IMR-90 (cell line): ENCODE data around the gene FAM229A. TPM values are rescaled to one million over a fixed set of nuclear protein-coding genes. Genes with fewer than 3 reads are reported as not detected.

Source experiments
- ATAC-seq: fragments of 200-7000 bp; cut with Tn5 transposase; 2 replicates; pipeline ENCODE4 v1.9.1; 2020; ENCODE audit warnings: low read depth, mild to moderate bottlenecking, moderate library complexity
- BruUV-seq: library from RNA; stranded (reverse); fragments of 400-500 nt; replicated peaks from 2 replicates; lab custom pipeline; 2021; lab: Mats Ljungman, UMichigan
- CTCF ChIA-PET: fragments of 300-600 bp; formaldehyde crosslinking; extraction: SDS; loops from one replicate; lab custom pipeline; 2021; ENCODE audit warnings: antibody characterized with exemption; lab: Yijun Ruan, JAX
- POLR2A ChIA-PET: fragments of 300-600 bp; sonication (Branson Sonifier 250); formaldehyde crosslinking; loops from one replicate; lab custom pipeline; 2022; ENCODE audit warnings: antibody characterized with exemption; ENCODE audit not compliant: unreplicated experiment; lab: Charles Lee
- DNase-seq: peaks from one replicate; pipeline ENCODE4 v3.0.0; 2013
- H2AFZ ChIP-seq: replicated peaks from 2 replicates; pipeline ENCODE3; 2013; ENCODE audit warnings: low read length, mild to moderate bottlenecking; ENCODE audit not compliant: poor library complexity
- H2AK5ac ChIP-seq: 2 replicates; pipeline ENCODE4 v1.6.1; 2013; ENCODE audit warnings: low read depth, low read length, inconsistent platforms
- H2AK9ac ChIP-seq: replicated peaks from 2 replicates; pipeline ENCODE3; 2013; ENCODE audit warnings: mild to moderate bottlenecking, low read depth, low read length, moderate library complexity; ENCODE audit not compliant: poor library complexity
- H2BK120ac ChIP-seq: 2 replicates; pipeline ENCODE4 v1.6.1; 2013; ENCODE audit warnings: low read depth, low read length, inconsistent platforms
- H2BK15ac ChIP-seq: 3 replicates; pipeline ENCODE4 v1.6.1; 2013; ENCODE audit warnings: low read depth, low read length, inconsistent platforms
- H2BK20ac ChIP-seq: 2 replicates; pipeline ENCODE4 v1.6.1; 2013; ENCODE audit warnings: low read depth, mild to moderate bottlenecking, inconsistent platforms, low read length, moderate library complexity
- H2BK5ac ChIP-seq: 2 replicates; pipeline ENCODE4 v1.6.1; 2013; ENCODE audit warnings: mild to moderate bottlenecking, low read depth, low read length, inconsistent platforms; ENCODE audit not compliant: poor library complexity, severe bottlenecking
- H3K14ac ChIP-seq: replicated peaks from 2 replicates; pipeline ENCODE4 v1.6.1; 2013; ENCODE audit warnings: low read depth, low read length, inconsistent platforms
- H3K18ac ChIP-seq: 2 replicates; pipeline ENCODE4 v1.6.1; 2013; ENCODE audit warnings: low read depth, low read length, control low read depth
- H3K23ac ChIP-seq: 2 replicates; pipeline ENCODE4 v1.6.1; 2013; ENCODE audit warnings: low read depth, low read length, inconsistent platforms
- H3K27ac ChIP-seq: 2 replicates; pipeline ENCODE4 v1.5.1; 2013; ENCODE audit warnings: mild to moderate bottlenecking, control low read depth, low read length; ENCODE audit not compliant: insufficient read depth
- H3K27me3 ChIP-seq: 2 replicates; pipeline ENCODE4 v1.6.1; 2013; ENCODE audit warnings: low read length; ENCODE audit not compliant: control insufficient read depth, insufficient read depth
- H3K36me3 ChIP-seq: 2 replicates; pipeline ENCODE4 v1.6.1; 2013; ENCODE audit warnings: low read length, mixed read lengths; ENCODE audit not compliant: control insufficient read depth, insufficient read depth
- H3K4ac ChIP-seq: 2 replicates; pipeline ENCODE4 v1.6.1; 2013; ENCODE audit warnings: low read depth, low read length, inconsistent platforms
- H3K4me1 ChIP-seq: 2 replicates; pipeline ENCODE4 v1.6.1; 2013; ENCODE audit warnings: low read length, mixed read lengths; ENCODE audit not compliant: control insufficient read depth, insufficient read depth
- H3K4me2 ChIP-seq: 2 replicates; pipeline ENCODE4 v1.6.1; 2013; ENCODE audit warnings: low read depth, mild to moderate bottlenecking, control low read depth, low read length, moderate library complexity
- H3K4me3 ChIP-seq: 2 replicates; pipeline ENCODE4 v1.5.1; 2013; ENCODE audit warnings: low read depth, mild to moderate bottlenecking, control low read depth, low read length, moderate library complexity; ENCODE audit not compliant: insufficient read depth
- H3K56ac ChIP-seq: 2 replicates; pipeline ENCODE4 v1.6.1; 2013; ENCODE audit warnings: low read length, inconsistent platforms; ENCODE audit not compliant: insufficient read depth; ENCODE audit errors: extremely low read depth
- H3K79me1 ChIP-seq, 2 experiments: 2 replicates each; pipeline ENCODE4 v1.6.1; 2013; ENCODE audit warnings: low read length in 2 of 2, inconsistent platforms in 1 of 2, low read depth in 1 of 2
- H3K9ac ChIP-seq: 2 replicates; pipeline ENCODE4 v1.6.1; 2013; ENCODE audit warnings: low read depth, low read length, control low read depth
- H3K9me1 ChIP-seq: 2 replicates; pipeline ENCODE4 v1.6.1; 2013; ENCODE audit warnings: low read length, inconsistent platforms; ENCODE audit not compliant: insufficient read depth
- H3K9me3 ChIP-seq: 2 replicates; pipeline ENCODE4 v1.6.1; 2013; ENCODE audit warnings: low read length; ENCODE audit not compliant: control insufficient read depth, insufficient read depth
- H4K20me1 ChIP-seq: 2 replicates; pipeline ENCODE4 v1.6.1; 2013; ENCODE audit warnings: low read length, inconsistent platforms; ENCODE audit not compliant: insufficient read depth
- H4K5ac ChIP-seq: 2 replicates; pipeline ENCODE4 v1.6.1; 2013; ENCODE audit warnings: mild to moderate bottlenecking, low read depth, low read length, control low read depth
- H4K8ac ChIP-seq, 2 experiments: 2 replicates each; pipeline ENCODE4 v1.6.1; 2013; ENCODE audit warnings: low read depth in 2 of 2, low read length in 2 of 2, control low read depth in 1 of 2, inconsistent platforms in 1 of 2
- H4K91ac ChIP-seq: 2 replicates; pipeline ENCODE4 v1.6.1; 2013; ENCODE audit warnings: low read depth, low read length, inconsistent platforms; ENCODE audit not compliant: insufficient read depth
- BHLHE40 ChIP-seq: fragments of 150-350 bp; IDR thresholded peaks from 2 replicates; pipeline ENCODE4 v1.6.1; 2016; ENCODE audit warnings: mild to moderate bottlenecking, low read depth, low read length
- CEBPB ChIP-seq: IDR thresholded peaks from 2 replicates; pipeline ENCODE4 v1.6.1; 2012; ENCODE audit warnings: low read depth, low read length, improper control_type of control experiment
- CHD1 ChIP-seq: IDR thresholded peaks from 2 replicates; pipeline ENCODE4 v1.6.1; 2012; ENCODE audit warnings: low read depth, low read length, improper control_type of control experiment
- CTCF ChIP-seq: conservative IDR thresholded peaks from 2 replicates; pipeline ENCODE4 v1.5.1; 2012; ENCODE audit warnings: mild to moderate bottlenecking, low read depth, low read length, improper control_type of control experiment
- ELK1 ChIP-seq: fragments of 150-350 bp; IDR thresholded peaks from 2 replicates; pipeline ENCODE4 v1.6.1; 2016; ENCODE audit warnings: low read depth, mild to moderate bottlenecking, low read length, moderate library complexity, borderline replicate concordance
- FOS ChIP-seq: fragments of 150-350 bp; IDR thresholded peaks from 2 replicates; pipeline ENCODE4 v1.6.1; 2016; ENCODE audit warnings: low read depth, low read length
- MAFK ChIP-seq: IDR thresholded peaks from 2 replicates; pipeline ENCODE4 v1.6.1; 2012; ENCODE audit warnings: low read depth, low read length, improper control_type of control experiment
- MAZ ChIP-seq: IDR thresholded peaks from 2 replicates; pipeline ENCODE4 v1.6.1; 2012; ENCODE audit warnings: low read depth, mild to moderate bottlenecking, low read length, improper control_type of control experiment, moderate library complexity, borderline replicate concordance
- MXI1 ChIP-seq: IDR thresholded peaks from 2 replicates; pipeline ENCODE4 v1.6.1; 2012; ENCODE audit warnings: low read depth, mild to moderate bottlenecking, low read length, moderate library complexity, borderline replicate concordance
- NFE2L2 ChIP-seq: fragments of 150-350 bp; IDR thresholded peaks from 2 replicates; pipeline ENCODE4 v1.6.1; 2016; ENCODE audit warnings: low read depth, mild to moderate bottlenecking, low read length
- POLR2A ChIP-seq: IDR thresholded peaks from 2 replicates; pipeline ENCODE4 v1.6.1; 2012; ENCODE audit warnings: mild to moderate bottlenecking, low read depth, low read length
- RAD21 ChIP-seq: IDR thresholded peaks from 2 replicates; pipeline ENCODE4 v1.6.1; 2012; ENCODE audit warnings: low read length, improper control_type of control experiment
- RCOR1 ChIP-seq: IDR thresholded peaks from 2 replicates; pipeline ENCODE4 v1.6.1; 2012; ENCODE audit warnings: mild to moderate bottlenecking, low read length, improper control_type of control experiment; ENCODE audit not compliant: insufficient replicate concordance
- RFX5 ChIP-seq: IDR thresholded peaks from 2 replicates; pipeline ENCODE4 v1.8.0; 2012; ENCODE audit warnings: low read depth, mild to moderate bottlenecking, low read length, moderate library complexity
- SMC3 ChIP-seq: fragments of 150-350 bp; IDR thresholded peaks from 2 replicates; pipeline ENCODE4 v1.6.1; 2016; ENCODE audit warnings: low read depth, mild to moderate bottlenecking, antibody characterized with exemption, low read length, moderate library complexity
- USF2 ChIP-seq: fragments of 150-350 bp; IDR thresholded peaks from 2 replicates; pipeline ENCODE4 v1.6.1; 2017; ENCODE audit warnings: mild to moderate bottlenecking, antibody characterized with exemption, low read length, low read depth
- dilution Hi-C: fragments of 300-500 bp; cut with HindIII; formaldehyde crosslinking; loops from one replicate; pipeline ENCODE4 v1.14.3; 2018; ENCODE audit warnings: low sequenced_read_pairs; ENCODE audit not compliant: unreplicated experiment
- in situ Hi-C: fragments of 300-500 bp; cut with MboI; formaldehyde crosslinking; loops from 3 replicates; pipeline ENCODE4 v1.14.3; 2019; ENCODE audit warnings: low sequenced_read_pairs, inconsistent platforms, mixed read lengths
- intact Hi-C: fragments of 100-400 bp; cut with micrococcal nuclease; formaldehyde crosslinking; loops from 2 replicates; pipeline ENCODE4 v1.10.0; 2022
- polyA plus RNA-seq, 3 experiments: library from polyadenylated mRNA; depleted of rRNA; stranded (reverse); fragments of >200 nt; gene quantifications; 2 replicates each; pipeline ENCODE4 v1.2.3, GENCODE V29; 2012; ENCODE audit warnings: low replicate concordance in 1 of 3
- total RNA-seq: library from RNA; depleted of rRNA; stranded (reverse); fragments of >200 nt; gene quantifications from 2 replicates; pipeline ENCODE4 v1.2.3, GENCODE V29; 2012

FAM229A gene
- total and polyA plus RNA-seq, 2 of the 4 experiments (the other 2 are of a cell fraction), result 0.36 to 4.3 TPM

- Histone ChIP-seq H2AK5ac (no peak overlapping the region), H2BK5ac (no peak overlapping the region), H4K20me1 (no peaks in the 10 kb centered on the region), H3K18ac (no peak overlapping the region), H3K27ac (no peak overlapping the region), H4K5ac (no peak overlapping the region), H4K91ac (no peak overlapping the region), H3K9ac (no peak overlapping the region), H3K4ac (no peak overlapping the region), H3K36me3 (no peaks in the 10 kb centered on the region), H3K4me2 (no peak overlapping the region), H3K23ac (no peak overlapping the region), H2AFZ (no peak overlapping the region), H4K8ac (no peak overlapping the region), H3K27me3 (peaks cover 6% of the 10 kb centered on the region), H2BK120ac (no peak overlapping the region), H3K4me1 (no peaks in the 10 kb centered on the region), H3K79me1 (no peaks in the 10 kb centered on the region), H2BK20ac (no peak overlapping the region), H3K9me1 (no peaks in the 10 kb centered on the region), H2AK9ac (no peak overlapping the region), H3K9me3 (no peaks in the 10 kb centered on the region), H3K56ac (no peak overlapping the region), H3K14ac (no peak overlapping the region), H2BK15ac (no peak overlapping the region), H3K4me3 (no peak overlapping the region)
- dilution Hi-C loops, result no loop called here
- DNase-seq (no peak), ATAC-seq (no peak)
- TF ChIP-seq USF2 (no peak), ELK1 (no peak), FOS (no peak), MXI1 (no peak), MAZ (no peak), CHD1 (no peak), CTCF (no peak), RFX5 (no peak), POLR2A (no peak), RCOR1 (no peak), MAFK (no peak), RAD21 (no peak), NFE2L2 (no peak), BHLHE40 (no peak), SMC3 (no peak), CEBPB (no peak)
- CTCF ChIA-PET, result interaction anchor here (1.0 to 1.4 kb wide), 3 partner anchors 11 to 17 kb away, joined by 3 to 15 read pairs (median 4); partner anchors contain the start of gene BSDC1
- no TSS peak for BruUV-seq
- intact Hi-C loops, result no loop called here
- in situ Hi-C loops, result no loop called here
- POLR2A ChIA-PET, result no interaction called here
Measured at GRCh38 chr1:32411261-32411660, 49.0 kb upstream of the FAM229A start.
